Astrocyte (in vitro differentiated cells and primary cell): Measurements from ENCODE around the gene MAPKAP1. TPM values are rescaled to one million over a fixed set of nuclear protein-coding genes. Genes with fewer than 3 reads are reported as not detected.

Experiments
- DNase-seq: peaks from one replicate; pipeline ENCODE4 v3.0.0-alpha.2; 2010; ENCODE audit warnings: low read depth
- FAIRE-seq: peaks from 2 replicates; lab custom pipeline; 2011; peaks lifted over from hg19 to GRCh38; lab: Jason Lieb, UNC
- H2AFZ ChIP-seq: 2 replicates; pipeline ENCODE4 v1.6.0; 2012; ENCODE audit warnings: low read depth, low read length, inconsistent platforms
- H3K27ac ChIP-seq: 2 replicates; pipeline ENCODE4 v1.5.1; 2011; ENCODE audit warnings: low read depth, low read length, inconsistent platforms
- H3K27me3 ChIP-seq: 2 replicates; pipeline ENCODE4 v1.6.0; 2011; ENCODE audit warnings: low read length, inconsistent platforms; ENCODE audit not compliant: insufficient read depth
- H3K36me3 ChIP-seq: 2 replicates; pipeline ENCODE4 v1.5.1; 2011; ENCODE audit warnings: low read length, inconsistent platforms; ENCODE audit not compliant: insufficient read depth
- H3K4me1 ChIP-seq: 2 replicates; pipeline ENCODE4 v1.5.1; 2011; ENCODE audit warnings: low read length, inconsistent platforms; ENCODE audit not compliant: insufficient read depth
- H3K4me2 ChIP-seq: 2 replicates; pipeline ENCODE4 v1.6.0; 2012; ENCODE audit warnings: low read length, inconsistent platforms
- H3K4me3 ChIP-seq: 2 replicates; pipeline ENCODE4 v1.5.1; 2011; ENCODE audit warnings: low read depth, mild to moderate bottlenecking, low read length, inconsistent platforms; ENCODE audit not compliant: insufficient read depth
- H3K79me2 ChIP-seq: 2 replicates; pipeline ENCODE4 v1.6.0; 2012; ENCODE audit warnings: mild to moderate bottlenecking, low read length, inconsistent platforms; ENCODE audit not compliant: insufficient read depth
- H3K9ac ChIP-seq: 2 replicates; pipeline ENCODE4 v1.6.0; 2012; ENCODE audit warnings: mild to moderate bottlenecking, low read length, inconsistent platforms
- H3K9me3 ChIP-seq: 2 replicates; pipeline ENCODE4 v1.5.1; 2012; ENCODE audit warnings: low read depth, mild to moderate bottlenecking, low read length, inconsistent platforms; ENCODE audit not compliant: insufficient read depth
- H4K20me1 ChIP-seq: 2 replicates; pipeline ENCODE4 v1.6.0; 2012; ENCODE audit warnings: low read length, inconsistent platforms; ENCODE audit not compliant: insufficient read depth
- H3K27ac Mint-ChIP-seq: one replicate; pipeline ENCODE4 v1.8.0; 2021; ENCODE audit warnings: mild to moderate bottlenecking, mixed read lengths; ENCODE audit not compliant: unreplicated experiment
- H3K27me3 Mint-ChIP-seq: one replicate; pipeline ENCODE4 v1.8.0; 2021; ENCODE audit warnings: low read depth, mixed read lengths; ENCODE audit not compliant: unreplicated experiment
- H3K36me3 Mint-ChIP-seq: one replicate; pipeline ENCODE4 v1.8.0; 2021; ENCODE audit warnings: low read depth, mixed read lengths; ENCODE audit not compliant: unreplicated experiment
- H3K4me1 Mint-ChIP-seq: one replicate; pipeline ENCODE4 v1.8.0; 2021; ENCODE audit warnings: low read depth, mixed read lengths; ENCODE audit not compliant: unreplicated experiment
- H3K4me3 Mint-ChIP-seq: one replicate; pipeline ENCODE4 v1.8.0; 2021; ENCODE audit warnings: mild to moderate bottlenecking, moderate library complexity, mixed read lengths; ENCODE audit not compliant: unreplicated experiment
- H3K9me3 Mint-ChIP-seq: one replicate; pipeline ENCODE4 v1.8.0; 2021; ENCODE audit warnings: mild to moderate bottlenecking, mixed read lengths; ENCODE audit not compliant: unreplicated experiment
- EZH2 ChIP-seq: IDR thresholded peaks from 2 replicates; pipeline ENCODE4 v1.6.1; 2012; ENCODE audit warnings: mild to moderate bottlenecking, low read length, inconsistent platforms; ENCODE audit not compliant: insufficient read depth
- total RNA-seq: library from RNA; stranded (reverse); gene quantifications from 2 replicates; pipeline ENCODE4 v1.2.1, GENCODE V29; 2021
- TF ChIP-seq, protein P1 (sequence below): IDR thresholded peaks from 2 replicates; pipeline ENCODE4 v1.5.1; 2011; ENCODE audit warnings: low read depth, mild to moderate bottlenecking, inconsistent platforms, low read length, moderate library complexity; ENCODE audit not compliant: insufficient read depth

MAPKAP1 gene
- total RNA-seq, 1 donor from 2014 or later = 109 TPM

- Histone ChIP-seq H3K9me3 (no peaks in the 10 kb centered on the region), H3K9ac (no peak overlapping the region), H3K36me3 (no peaks in the 10 kb centered on the region), H3K4me2 (no peak overlapping the region), H3K4me3 (no peak overlapping the region), H3K79me2 (no peaks in the 10 kb centered on the region), H3K27ac (no peak overlapping the region), H2AFZ (no peak overlapping the region), H3K4me1 (peaks cover 4% of the 10 kb centered on the region), H3K27me3 (no peaks in the 10 kb centered on the region), H4K20me1 (peaks cover 24% of the 10 kb centered on the region)
- Mint-ChIP-seq H3K36me3 (peaks cover 14% of the 10 kb centered on the region), H3K27me3 (no peaks in the 10 kb centered on the region), H3K27ac (no peak overlapping the region), H3K4me1 (peaks cover 20% of the 10 kb centered on the region), H3K4me3 (no peak overlapping the region), H3K9me3 (peaks cover 4% of the 10 kb centered on the region)
- DNase-seq (no peak), FAIRE-seq (no peak)
- TF ChIP-seq, protein P1, sequence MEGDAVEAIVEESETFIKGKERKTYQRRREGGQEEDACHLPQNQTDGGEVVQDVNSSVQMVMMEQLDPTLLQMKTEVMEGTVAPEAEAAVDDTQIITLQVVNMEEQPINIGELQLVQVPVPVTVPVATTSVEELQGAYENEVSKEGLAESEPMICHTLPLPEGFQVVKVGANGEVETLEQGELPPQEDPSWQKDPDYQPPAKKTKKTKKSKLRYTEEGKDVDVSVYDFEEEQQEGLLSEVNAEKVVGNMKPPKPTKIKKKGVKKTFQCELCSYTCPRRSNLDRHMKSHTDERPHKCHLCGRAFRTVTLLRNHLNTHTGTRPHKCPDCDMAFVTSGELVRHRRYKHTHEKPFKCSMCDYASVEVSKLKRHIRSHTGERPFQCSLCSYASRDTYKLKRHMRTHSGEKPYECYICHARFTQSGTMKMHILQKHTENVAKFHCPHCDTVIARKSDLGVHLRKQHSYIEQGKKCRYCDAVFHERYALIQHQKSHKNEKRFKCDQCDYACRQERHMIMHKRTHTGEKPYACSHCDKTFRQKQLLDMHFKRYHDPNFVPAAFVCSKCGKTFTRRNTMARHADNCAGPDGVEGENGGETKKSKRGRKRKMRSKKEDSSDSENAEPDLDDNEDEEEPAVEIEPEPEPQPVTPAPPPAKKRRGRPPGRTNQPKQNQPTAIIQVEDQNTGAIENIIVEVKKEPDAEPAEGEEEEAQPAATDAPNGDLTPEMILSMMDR = no peak
- TF ChIP-seq EZH2 = no peak
These were observed 243.1 kb downstream of the MAPKAP1 start for GRCh38 chr9:125463926-125464325.

- H4K20me1 ChIP-seq = peaks cover 24% of the 10 kb centered on the region
- no peak overlapping the region for H3K27ac ChIP-seq
- FAIRE-seq = no peak
These were observed 244.1 kb downstream of the MAPKAP1 start for GRCh38 chr9:125462861-125463291.

More at GRCh38 chr9:125462861-125463291, 244.1 kb downstream of the MAPKAP1 start:
- H3K9me3 ChIP-seq = no peaks in the 10 kb centered on the region
- no peak overlapping the region for H2AFZ ChIP-seq
- no peak overlapping the region for H3K4me2 ChIP-seq
- H3K9ac ChIP-seq = no peak overlapping the region
- peaks cover 9% of the 10 kb centered on the region for H3K9me3 Mint-ChIP-seq
- H3K4me3 ChIP-seq = no peak overlapping the region
- no peak overlapping the region for H3K27ac Mint-ChIP-seq
- H3K4me1 ChIP-seq = peaks cover 4% of the 10 kb centered on the region
- TF ChIP-seq, protein P1 = no peak
- TF ChIP-seq EZH2 = no peak
- H3K27me3 ChIP-seq = no peaks in the 10 kb centered on the region
- DNase-seq = peak; percentile 92
- no peaks in the 10 kb centered on the region for H3K27me3 Mint-ChIP-seq
- peaks cover 18% of the 10 kb centered on the region for H3K36me3 Mint-ChIP-seq
- no peaks in the 10 kb centered on the region for H3K36me3 ChIP-seq
- H3K4me3 Mint-ChIP-seq = no peak overlapping the region
- no peaks in the 10 kb centered on the region for H3K79me2 ChIP-seq
- H3K4me1 Mint-ChIP-seq = peaks cover 17% of the 10 kb centered on the region
